DND-41 (cell line): ENCODE measurements around the gene GTF2IRD1.

Source experiments
- CTCF ChIP-seq: IDR thresholded peaks from 2 replicates; pipeline ENCODE4 v1.5.1; 2012; ENCODE audit warnings: borderline replicate concordance, low read length, moderate library complexity, mild to moderate bottlenecking; ENCODE audit not compliant: poor library complexity, severe bottlenecking; ENCODE audit errors: extremely low read depth
- EZH2 ChIP-seq: IDR thresholded peaks from 3 replicates; pipeline ENCODE4 v1.6.1; 2012; ENCODE audit warnings: borderline replicate concordance, low read depth, mild to moderate bottlenecking, moderate library complexity, low read length, inconsistent platforms; ENCODE audit not compliant: severe bottlenecking

GRCh38 chr7:74407958-74408357 lies 45.7 kb upstream of the GTF2IRD1 start:
- TF ChIP-seq CTCF (no peak), EZH2 (no peak)
